GM12892 (cell line): ENCODE measurements around the gene TSPEAR.

ENCODE experiments used
- POLR2A ChIP-seq: IDR thresholded peaks from 2 replicates; pipeline ENCODE4 v1.6.1; 2011; ENCODE audit warnings: low read depth, low read length, control low read depth
- POLR2AphosphoS5 ChIP-seq: IDR thresholded peaks from 2 replicates; pipeline ENCODE4 v1.6.1; 2011; ENCODE audit warnings: low read depth, low read length, control low read depth
- TAF1 ChIP-seq: IDR thresholded peaks from 2 replicates; pipeline ENCODE4 v1.6.1; 2011; ENCODE audit warnings: low read depth, mild to moderate bottlenecking, control low read depth, low read length, borderline replicate concordance

- TF ChIP-seq TAF1 (no peak), POLR2A (no peak), POLR2AphosphoS5 (no peak)
Observed at GRCh38 chr21:44711327-44712202, at the start of gene TSPEAR.
